GM18499 (cell line): ENCODE data around the gene PNPLA5.
"Not testable (repeated sequence)": the region's sequence is repeated elsewhere in the genome, so short reads cannot be mapped to it uniquely, and the experiment has no call there.

Source experiments
- ATAC-seq: cut with Tn5 transposase; IDR thresholded peaks from one replicate; pipeline ENCODE4 v1.9.1; 2021; ENCODE audit warnings: moderate number of reproducible peaks; ENCODE audit not compliant: insufficient read depth, unreplicated experiment

The PNPLA5 gene

DNA sequence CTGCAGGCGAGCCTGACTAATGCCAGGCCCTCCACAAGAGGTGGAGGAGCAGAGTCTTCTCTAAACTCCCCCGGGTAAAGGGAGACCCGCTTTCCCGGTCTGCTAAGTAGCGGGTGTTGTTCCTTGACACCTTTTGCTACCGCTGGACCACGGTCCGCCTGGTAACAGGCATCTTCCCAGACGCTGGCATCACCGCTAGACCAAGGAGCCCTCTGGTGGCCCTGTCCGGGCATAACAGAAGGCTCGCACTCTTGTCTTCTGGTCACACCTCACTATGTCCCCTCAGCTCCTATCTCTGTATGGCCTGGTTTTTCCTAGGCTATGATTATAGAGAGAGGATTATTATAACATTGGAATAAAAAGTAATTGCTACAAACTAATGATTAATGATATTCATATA, 12.6 kb upstream of the PNPLA5 start:
- not testable (repeated sequence) for ATAC-seq

DNA sequence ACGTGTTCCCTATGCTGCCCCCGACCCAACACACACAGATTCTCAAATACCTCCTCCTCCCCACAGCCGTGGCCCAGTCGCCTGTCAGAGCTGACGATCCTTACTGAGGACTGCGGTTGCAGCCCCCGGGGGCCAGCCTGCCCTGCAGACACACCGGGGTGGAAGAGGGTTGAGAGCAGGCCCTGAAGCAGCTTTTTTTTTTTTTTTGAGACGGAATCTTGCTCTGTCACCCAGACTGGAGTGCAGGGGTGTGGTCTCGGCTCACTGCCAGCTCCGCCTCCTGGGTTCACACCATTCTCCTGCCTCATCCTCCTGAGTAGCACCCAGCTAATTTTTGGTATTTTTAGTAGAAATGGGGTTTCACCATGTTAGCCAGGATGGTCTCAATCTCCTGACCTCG, 11.2 kb upstream of the PNPLA5 start:
- not testable (repeated sequence) for ATAC-seq

DNA sequence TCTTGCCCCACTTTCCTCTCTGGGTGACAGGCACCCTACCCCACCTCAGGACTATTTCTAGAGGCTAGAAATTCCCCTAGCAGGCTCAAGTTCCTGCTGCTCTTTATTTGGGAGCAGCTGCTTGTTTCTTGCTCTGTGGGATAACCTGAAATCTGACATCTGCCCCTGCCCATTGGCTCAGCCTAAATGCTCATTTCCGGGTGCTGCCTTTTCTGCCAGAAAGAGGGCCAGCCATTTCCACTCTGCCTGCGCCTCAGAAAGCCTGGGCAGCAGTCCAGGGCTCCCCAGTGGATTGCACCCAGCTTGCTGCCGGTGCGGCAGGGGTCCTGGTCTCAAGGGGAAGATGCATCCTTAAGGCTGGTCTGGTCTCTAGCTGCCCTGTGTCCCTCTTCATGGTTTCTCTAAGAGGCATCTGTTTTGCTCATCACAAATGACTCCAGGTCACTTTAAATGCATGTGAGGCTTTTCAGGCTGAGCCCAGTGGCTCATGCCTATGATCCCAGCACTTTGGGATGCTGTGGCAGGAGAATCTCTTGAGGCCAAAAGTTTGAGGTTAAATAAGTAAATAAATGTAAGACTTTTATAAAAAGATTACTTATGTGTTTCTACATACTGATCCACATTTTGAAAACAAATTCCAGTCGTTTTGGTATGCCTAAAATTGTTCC, 10.3 kb upstream of the PNPLA5 start:
- no peak for ATAC-seq

DNA sequence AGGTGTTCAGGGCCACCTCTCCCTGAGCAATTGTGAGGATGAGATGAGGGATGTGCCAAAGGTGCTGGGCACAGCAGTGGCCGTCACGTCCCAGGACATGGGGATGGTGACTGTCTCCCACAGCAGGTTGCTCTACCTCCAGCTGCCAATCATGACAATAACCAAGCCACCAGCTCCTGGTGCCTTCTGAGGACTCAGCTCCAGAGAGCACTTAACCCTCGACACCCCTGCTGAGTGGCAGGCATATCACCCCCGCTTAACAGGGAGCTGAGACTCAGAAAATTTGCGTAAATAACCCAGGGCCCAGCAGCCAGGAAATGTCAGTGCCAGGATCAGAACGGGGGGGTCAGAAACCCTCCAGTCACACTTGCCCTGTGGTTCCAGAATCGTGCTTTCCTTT, 8.4 kb upstream of the PNPLA5 start:
- no peak for ATAC-seq

DNA sequence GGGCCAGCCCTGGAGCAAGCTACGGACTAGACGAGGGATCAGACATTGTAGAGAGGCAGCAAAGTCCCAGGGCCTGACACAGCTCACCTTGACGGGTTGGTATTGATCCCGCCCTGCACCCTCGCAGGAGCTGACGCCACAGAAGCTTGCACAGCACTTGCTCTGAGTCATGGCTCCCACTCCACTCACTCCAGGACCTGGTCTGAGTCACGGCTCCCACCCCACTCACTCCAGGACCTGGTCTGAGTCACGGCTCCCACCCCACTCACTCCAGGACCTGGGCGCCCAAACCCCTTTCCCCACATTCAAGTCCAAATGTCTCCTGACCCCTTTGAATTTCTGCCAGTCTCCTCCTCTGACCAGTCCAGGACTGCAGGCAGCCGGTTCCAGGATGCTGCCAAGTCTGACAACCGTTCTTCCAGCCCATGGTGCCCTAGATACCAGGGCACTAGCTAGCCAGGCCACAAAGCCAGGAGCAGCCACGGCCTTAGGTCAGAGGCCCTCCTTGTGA, 6.0 kb upstream of the PNPLA5 start:
- no peak for ATAC-seq

DNA sequence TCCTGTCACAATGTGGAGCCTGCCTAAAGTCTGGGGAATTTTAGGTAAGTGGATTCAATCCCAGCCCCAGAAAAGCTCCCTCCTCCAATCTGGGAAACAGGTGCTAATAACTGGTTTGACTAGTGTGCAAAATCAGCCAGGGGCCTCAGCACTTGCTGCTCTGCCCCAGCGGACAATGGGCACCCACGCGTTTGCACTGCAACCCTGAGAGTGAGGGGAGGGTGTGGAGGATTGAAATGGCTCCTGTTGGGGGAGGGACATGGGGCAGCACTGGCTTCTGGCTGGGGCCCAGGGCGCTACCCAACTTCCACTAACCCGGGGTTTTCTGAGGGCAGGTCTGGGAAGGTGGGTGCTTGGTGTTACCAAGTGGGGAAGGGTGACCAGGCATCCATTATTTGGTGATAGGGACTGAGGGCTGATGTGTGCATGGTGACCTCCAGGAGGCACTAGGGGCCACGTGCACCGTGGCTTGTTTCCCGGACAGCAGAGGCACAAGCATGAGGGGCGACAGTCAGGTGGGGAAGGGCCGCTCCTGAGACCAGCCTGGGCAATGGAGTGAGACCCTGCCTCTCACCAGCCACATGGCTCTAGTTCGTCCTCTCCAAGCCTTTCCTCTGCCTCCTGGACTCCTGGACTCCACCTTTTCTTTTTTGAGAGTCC, 4.3 kb upstream of the PNPLA5 start:
- no peak for ATAC-seq

DNA sequence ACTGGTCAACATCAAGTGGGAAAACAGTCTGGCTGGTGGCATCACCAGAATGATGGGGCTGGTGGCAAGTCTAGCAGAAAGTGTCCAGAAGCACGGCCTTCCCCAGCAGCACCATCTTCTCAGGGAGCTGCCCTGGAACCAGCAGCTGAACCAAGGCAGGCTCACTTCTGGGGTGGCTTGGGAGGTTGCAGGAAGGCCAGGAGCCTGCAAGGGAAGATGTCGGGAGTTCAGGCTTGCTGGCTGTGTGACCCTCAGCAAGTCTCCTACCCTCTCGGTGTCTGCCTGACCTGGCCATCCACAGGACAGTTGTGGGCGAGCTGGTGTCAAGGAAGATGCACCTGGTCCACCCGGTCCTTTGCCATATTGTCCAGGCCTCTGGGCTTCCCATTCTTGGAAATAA, 2.3 kb upstream of the PNPLA5 start:
- ATAC-seq, result no peak

DNA sequence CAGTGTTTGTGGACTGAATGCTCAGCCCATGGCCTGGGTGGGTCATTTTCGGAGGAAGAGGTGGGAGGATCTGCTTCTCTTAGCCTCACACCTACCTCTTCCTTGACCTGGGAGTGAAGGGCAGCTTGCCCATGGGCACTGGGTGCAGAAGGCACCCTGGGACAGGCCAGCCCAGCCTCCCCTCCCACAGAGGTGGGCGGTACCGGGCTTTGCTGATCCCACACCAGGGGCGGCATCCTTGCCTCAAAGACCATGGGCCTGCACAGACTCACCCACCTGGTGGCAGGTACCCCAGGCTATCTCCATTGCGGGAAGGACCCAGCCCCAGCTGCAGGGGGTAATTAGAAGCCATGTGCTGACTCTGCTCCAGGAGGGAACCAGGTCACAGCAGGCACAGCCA, 1.5 kb upstream of the PNPLA5 start:
- ATAC-seq, result no peak

DNA sequence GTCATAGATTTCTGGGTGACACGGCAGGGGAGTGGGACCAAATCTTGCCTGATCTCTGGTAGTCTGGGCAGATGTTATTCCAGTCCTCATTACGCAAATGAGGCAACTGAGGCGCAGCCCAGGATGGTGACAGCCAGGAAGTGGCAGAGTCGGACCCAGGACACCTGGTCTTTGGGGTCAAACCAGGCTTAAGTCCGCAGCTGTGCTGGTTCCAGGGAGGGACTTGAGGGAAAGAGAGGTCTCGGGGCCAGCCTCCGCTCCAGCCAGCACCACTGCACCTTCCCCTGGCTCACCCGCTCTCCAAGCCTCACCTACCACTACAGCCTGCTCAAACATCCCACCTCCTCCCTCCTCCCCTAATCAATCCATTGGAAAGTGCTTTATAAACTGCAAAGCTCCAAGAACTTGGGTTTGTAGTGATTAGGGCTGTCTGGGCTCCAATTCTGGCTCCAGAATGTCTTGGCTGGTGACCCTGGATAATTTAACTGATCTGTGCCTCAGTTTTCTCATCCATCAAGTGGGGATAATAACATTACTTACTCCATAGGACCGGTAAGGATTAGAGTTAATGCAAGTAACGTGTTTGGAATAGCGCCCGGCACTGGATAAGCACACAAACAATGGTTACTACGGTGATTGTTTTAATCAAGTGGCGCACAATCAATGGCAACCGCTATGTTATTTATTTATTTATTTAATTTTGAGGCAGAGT, 526 bp upstream of the PNPLA5 start:
- no peak for ATAC-seq

DNA sequence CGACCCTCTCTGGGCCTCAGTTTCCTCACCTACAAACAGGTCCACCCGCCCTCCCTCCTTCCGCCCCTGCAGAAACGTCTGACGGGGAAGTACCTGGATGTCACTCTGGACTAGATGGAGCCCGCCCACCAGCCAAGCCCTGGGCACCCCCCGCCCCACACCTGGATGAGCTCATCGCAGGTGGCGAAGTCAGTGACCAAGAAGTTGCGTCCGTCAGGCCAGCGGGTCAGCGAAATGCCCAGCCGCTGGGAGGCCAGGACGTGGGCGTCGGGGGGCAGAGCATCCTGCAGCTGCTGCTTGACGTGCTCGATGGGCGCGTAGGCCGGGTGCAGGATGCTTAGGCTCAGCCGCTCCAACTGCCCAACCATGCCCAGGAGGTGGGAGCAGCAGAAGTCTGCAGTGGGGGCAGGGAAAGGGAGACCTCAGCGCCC, 897 bp downstream of the PNPLA5 start:
- ATAC-seq, result no peak

DNA sequence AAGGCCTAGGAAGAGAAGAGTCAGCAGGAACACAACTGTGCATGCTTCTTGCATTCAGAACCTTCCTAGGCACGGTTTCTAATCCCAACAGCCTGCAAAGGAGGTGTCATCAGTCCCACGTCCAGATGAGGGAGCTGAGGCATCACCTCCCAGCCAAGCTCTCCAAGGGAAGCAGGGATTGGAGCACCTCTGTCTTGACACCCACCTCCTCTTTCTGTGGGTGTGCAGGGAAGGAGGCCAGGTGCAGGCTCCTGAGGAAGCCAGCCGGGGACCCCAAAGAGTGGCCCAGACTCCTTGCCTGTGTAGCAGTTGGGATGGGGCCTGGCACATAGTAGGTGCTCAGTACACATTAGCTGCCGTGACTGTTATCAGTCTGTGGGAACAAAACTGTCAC, 2.0 kb downstream of the PNPLA5 start:
- no peak for ATAC-seq

DNA sequence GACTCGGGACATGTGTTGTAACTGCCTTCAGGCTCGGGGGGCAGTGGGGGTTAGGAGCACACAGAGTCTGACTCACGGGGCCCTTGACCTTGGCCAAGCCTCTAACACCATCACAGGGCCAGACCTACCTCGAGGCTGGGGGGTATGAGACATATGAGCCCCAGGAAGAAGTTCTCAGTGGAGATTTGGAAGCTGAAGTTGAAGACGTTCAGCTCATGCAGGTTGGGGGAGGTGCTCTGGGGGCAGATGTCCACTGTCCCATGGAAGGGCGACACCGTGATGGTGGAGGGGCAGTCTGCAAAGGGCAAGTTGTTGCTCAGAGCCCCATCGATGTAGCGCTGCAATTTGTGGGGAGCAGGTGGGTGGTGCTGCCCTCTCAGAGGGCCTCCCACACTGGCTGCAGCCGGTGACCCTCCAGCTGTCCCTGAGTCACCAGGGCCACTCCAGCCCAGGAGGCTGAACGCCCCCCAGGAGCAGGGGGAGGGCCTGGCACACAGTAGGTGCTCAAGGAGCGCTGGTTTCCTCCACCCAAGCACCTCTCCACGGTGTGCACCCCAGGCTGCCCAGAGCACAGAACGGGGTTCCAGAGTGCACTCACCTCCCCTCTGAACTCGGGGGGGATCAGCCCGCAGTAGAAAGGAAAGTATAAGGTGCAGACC, 2.5 kb downstream of the PNPLA5 start:
- no peak for ATAC-seq

DNA sequence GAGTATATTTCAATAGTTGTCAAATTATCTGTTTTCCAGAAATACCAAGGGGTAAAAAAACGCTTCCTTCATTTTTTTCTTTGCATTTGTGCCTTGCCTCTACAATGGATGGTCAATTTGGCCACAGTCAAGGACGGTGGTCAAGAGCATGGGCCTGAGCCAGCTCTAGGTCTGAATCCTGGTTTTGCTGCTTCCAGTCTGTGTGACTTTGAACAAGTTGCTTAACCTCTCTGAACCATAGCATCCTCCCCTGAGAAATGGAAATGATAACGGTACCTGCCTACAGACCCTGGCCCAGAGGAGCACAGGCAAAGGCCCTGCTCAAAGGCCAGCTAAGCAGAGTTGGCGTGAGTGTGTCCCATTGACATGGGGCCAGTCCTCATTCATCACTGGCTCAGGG, 3.1 kb downstream of the PNPLA5 start:
- no peak for ATAC-seq

DNA sequence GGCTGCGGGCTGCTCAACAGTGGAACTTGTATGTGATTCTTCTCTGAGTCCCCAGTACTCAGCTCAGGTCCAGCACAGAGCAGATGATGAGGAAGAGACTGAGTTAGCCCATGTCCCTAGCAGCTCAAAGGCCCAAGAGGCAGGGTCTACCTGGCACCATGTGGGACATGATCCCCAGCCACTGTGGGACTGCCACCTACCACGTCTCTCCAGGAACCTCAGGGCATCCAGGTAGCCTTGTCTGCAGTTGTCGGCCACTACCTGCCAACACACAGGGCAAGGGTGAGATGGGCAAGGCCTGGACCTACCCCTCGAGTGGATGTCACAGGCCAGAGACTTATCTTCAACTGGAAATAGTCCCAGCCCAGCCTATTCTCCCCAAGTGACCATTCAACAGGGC, 4.4 kb downstream of the PNPLA5 start:
- no peak for ATAC-seq

DNA sequence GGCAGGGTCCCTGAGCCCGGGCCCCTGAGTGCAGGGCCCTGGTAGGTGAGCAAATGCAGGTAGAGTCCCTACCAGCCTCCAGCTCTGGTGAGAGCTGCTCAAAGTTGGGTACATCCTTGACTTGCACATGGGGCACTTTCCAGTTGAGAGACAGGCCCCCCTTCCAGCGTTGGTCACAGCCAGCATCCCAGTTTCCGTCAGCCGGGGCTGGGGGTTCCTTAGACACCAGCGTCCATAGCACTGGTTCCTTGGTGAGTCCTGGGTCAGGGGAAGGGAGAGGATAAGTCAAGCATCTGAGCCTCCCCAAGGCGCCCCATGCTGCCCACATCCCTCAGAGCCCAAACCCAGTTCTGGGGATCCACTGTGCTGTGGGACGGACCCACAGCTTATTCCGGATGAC, 5.6 kb downstream of the PNPLA5 start:
- ATAC-seq, result no peak

DNA sequence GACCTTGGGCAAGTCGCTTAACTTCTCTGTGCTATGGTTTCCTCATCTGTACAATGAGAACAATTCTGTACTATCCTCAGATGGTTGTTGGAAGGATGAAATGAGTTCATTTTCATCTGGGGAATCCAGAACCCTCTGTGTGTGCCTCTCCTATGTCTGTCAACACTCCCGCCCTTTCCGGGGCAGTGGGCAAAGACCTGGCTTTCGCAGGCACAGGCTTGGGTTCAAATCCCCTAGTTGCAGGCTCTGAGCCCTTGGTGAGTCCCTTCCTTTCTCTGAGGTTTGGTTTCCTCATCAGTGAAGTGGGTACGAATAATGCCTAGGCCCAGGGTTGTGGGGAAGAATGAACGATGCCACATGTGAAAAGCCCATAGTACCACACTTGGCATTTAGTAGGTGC, 6.0 kb downstream of the PNPLA5 start:
- ATAC-seq, result no peak

DNA sequence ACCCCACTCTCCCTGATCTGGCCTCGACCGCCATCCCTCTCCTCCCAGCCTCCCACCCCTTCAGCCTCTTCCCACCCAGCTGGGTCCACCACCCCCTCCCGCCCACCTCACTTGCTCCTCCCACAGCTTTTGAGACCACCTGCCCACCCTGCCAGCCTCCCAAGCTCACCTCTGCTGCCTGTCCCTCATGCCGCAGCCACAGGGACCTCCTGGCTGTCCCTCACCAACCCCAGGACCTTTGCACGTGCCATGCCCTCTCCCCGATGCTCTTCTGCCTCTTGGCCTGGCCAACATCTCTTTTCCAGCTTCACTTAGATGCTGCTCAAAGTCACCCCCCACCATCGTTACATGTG, 6.5 kb downstream of the PNPLA5 start:
- no peak for ATAC-seq

DNA sequence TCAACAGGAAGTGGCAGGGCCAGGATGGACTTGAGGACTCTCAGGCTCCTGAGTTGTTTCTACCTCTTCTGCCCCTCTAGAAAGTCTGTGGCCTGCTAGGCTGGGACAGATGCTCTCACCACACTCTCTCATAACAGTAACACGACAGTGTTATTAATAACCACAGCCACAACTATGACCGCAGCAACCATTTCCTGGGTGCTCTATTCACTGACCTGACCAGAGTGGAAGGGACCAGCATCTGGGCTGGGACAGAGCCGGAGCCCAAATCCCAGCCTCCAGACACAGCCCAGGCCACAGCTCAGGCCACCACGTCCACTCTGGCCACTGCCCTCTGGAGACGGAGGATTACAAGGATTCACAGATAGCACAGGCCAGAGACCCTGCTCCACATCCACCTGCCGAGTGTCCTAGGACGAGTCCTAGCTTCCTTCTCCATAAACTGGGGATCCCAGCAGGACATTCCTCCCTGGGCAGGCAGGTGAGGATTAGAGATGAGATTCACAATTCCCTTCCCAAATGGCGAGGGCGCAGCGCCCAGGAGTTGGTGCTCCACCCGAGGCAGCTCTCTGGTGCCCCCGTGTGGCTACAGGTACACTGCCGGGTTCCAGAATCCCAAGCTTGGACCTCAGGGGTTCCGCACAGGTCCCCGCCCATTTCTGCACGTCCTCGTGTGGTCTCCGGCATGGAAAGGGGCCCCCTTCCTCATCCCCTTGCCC, 7.1 kb downstream of the PNPLA5 start:
- no peak for ATAC-seq

DNA sequence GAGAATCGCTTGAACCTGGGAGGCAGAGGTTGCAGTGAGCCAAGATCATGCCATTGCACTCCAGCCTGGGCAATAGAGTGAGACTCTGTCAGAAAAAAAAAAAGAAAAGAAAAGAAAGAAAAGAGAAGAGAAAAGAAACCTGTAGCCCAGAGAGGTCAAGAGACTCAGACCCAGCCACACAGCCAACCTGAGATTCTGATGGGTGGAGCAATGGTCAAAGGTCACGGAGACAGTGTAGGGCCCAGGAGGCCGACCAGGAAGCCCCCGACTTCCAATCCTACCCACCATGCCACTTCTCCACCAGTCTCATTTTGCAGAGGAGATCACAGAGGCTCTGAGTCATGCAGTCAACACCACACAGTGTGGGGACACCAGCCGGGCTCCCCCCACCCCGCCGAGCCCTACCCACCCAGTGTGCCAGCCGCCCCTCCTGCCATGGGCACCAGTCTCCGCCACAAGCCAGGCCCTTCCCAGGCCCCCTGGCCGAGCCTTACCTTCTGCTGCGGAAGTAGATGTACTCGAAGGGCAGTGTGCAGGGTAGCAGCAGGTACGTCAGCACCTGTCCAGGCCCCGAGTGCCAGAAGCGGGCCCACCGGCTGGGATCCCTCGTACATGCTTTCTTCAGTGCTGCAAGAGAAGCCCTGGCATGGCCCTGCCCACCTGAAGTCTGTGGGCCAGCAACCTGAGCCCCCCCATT, 7.9 kb downstream of the PNPLA5 start:
- no peak for ATAC-seq
